Endothelial cell (in vitro differentiated cells): ENCODE results near the gene HSPB1. TPM values are rescaled to one million over a fixed set of nuclear protein-coding genes. Genes with fewer than 3 reads are reported as not detected.
"Not testable (repeated sequence)": the region's sequence is repeated elsewhere in the genome, so short reads cannot be mapped to it uniquely, and the experiment has no call there.

Experiments used
- DNase-seq: peaks from one replicate; pipeline ENCODE4 v3.0.0; 2021; ENCODE audit warnings: low spot score
- H3K27ac Mint-ChIP-seq: one replicate; pipeline ENCODE4 v1.8.0; 2021; ENCODE audit warnings: mixed read lengths, inconsistent platforms; ENCODE audit not compliant: unreplicated experiment
- H3K27me3 Mint-ChIP-seq: one replicate; pipeline ENCODE4 v1.8.0; 2021; ENCODE audit warnings: mild to moderate bottlenecking, moderate library complexity, mixed read lengths, inconsistent platforms; ENCODE audit not compliant: unreplicated experiment
- H3K36me3 Mint-ChIP-seq: one replicate; pipeline ENCODE4 v1.8.0; 2021; ENCODE audit warnings: mild to moderate bottlenecking, low read depth, mixed read lengths, inconsistent platforms; ENCODE audit not compliant: unreplicated experiment
- H3K4me1 Mint-ChIP-seq: one replicate; pipeline ENCODE4 v1.8.0; 2021; ENCODE audit warnings: mild to moderate bottlenecking, mixed read lengths, inconsistent platforms; ENCODE audit not compliant: unreplicated experiment
- H3K4me3 Mint-ChIP-seq: one replicate; pipeline ENCODE4 v1.8.0; 2021; ENCODE audit warnings: mild to moderate bottlenecking, mixed read lengths, inconsistent platforms; ENCODE audit not compliant: unreplicated experiment
- H3K9me3 Mint-ChIP-seq: one replicate; pipeline ENCODE4 v1.8.0; 2021; ENCODE audit warnings: mixed read lengths, inconsistent platforms; ENCODE audit not compliant: unreplicated experiment
- CTCF ChIP-seq: fragments of 200-600 bp; sonication (generic); IDR thresholded peaks from one replicate; pipeline ENCODE4 v1.5.0; 2021; ENCODE audit warnings: antibody characterized with exemption; ENCODE audit not compliant: unreplicated experiment
- total RNA-seq: library from RNA; stranded (reverse); fragmentation: NEBNext Ultra II Directional; extraction: Animal tissue kit (Norgen Biotek cat#: 25700); gene quantifications from one replicate; pipeline ENCODE4 v1.2.1, GENCODE V29; 2021; ENCODE audit not compliant: unreplicated experiment

Gene HSPB1
- total RNA-seq, 1 donor from 2014 or later: 581 TPM

GRCh38 chr7:76285604-76286374 is 16.7 kb upstream of the HSPB1 start:
- Mint-ChIP-seq H3K27ac (no peak overlapping the region), H3K4me1 (peaks cover 26% of the 10 kb centered on the region), H3K36me3 (peaks cover 12% of the 10 kb centered on the region), H3K4me3 (no peak overlapping the region), H3K27me3 (peaks cover 28% of the 10 kb centered on the region), H3K9me3 (no peaks in the 10 kb centered on the region)
- no peak for DNase-seq
- TF ChIP-seq CTCF: no peak

GRCh38 chr7:76286842-76287403 is 15.6 kb upstream of the HSPB1 start:
- H3K4me1 Mint-ChIP-seq: peaks cover 29% of the 10 kb centered on the region
- no peak for DNase-seq
- H3K27me3 Mint-ChIP-seq: peaks cover 24% of the 10 kb centered on the region
- no peak for TF ChIP-seq CTCF
- H3K27ac Mint-ChIP-seq: no peak overlapping the region
- H3K36me3 Mint-ChIP-seq: peaks cover 11% of the 10 kb centered on the region
- H3K4me3 Mint-ChIP-seq: no peak overlapping the region
- no peaks in the 10 kb centered on the region for H3K9me3 Mint-ChIP-seq

- H3K36me3 Mint-ChIP-seq, H3K9me3 Mint-ChIP-seq, DNase-seq: not testable (repeated sequence)
- peaks cover 14% of the 10 kb centered on the region for H3K27me3 Mint-ChIP-seq
- peak overlapping the region; percentile 62 for H3K4me3 Mint-ChIP-seq
- H3K27ac Mint-ChIP-seq: peak overlapping the region; percentile 96
- H3K4me1 Mint-ChIP-seq: peaks cover 40% of the 10 kb centered on the region
These were observed 11.6 kb upstream of the HSPB1 start for GRCh38 chr7:76290847-76291350.

GRCh38 chr7:76291351-76292212 is 10.9 kb upstream of the HSPB1 start:
- no peaks in the 10 kb centered on the region for H3K36me3 Mint-ChIP-seq
- H3K4me1 Mint-ChIP-seq: peaks cover 40% of the 10 kb centered on the region

More at GRCh38 chr7:76291351-76292212, 10.9 kb upstream of the HSPB1 start:
- H3K9me3 Mint-ChIP-seq: no peaks in the 10 kb centered on the region
- peaks cover 16% of the 10 kb centered on the region for H3K27me3 Mint-ChIP-seq
- TF ChIP-seq CTCF: peak; percentile 97
- H3K4me3 Mint-ChIP-seq: peak overlapping the region; percentile 74
- peak overlapping the region; percentile 98 for H3K27ac Mint-ChIP-seq
- DNase-seq: peak; percentile 96
